Heart left ventricle (tissue), 16 donors: Measurements from ENCODE around the gene ERI3. TPM values are rescaled to one million over a fixed set of nuclear protein-coding genes. Genes with fewer than 3 reads are reported as not detected.

ENCODE experiments used
- ATAC-seq, 4 donors: fragments of 200-7000 bp; cut with Tn5 transposase; one replicate each; pipeline ENCODE4 v1.9.1; 2020 to 2022; ENCODE audit warnings: moderate library complexity in 4 of 4, mild to moderate bottlenecking in 3 of 4, moderate number of reproducible peaks in 1 of 4
- DNase-seq, 5 donors: peaks; one replicate each; pipeline ENCODE4 v3.0.0-alpha.2; 2020
- H3K27ac ChIP-seq, 12 donors: fragments of 200-600 bp; sonication (generic) in 4 of 12; one replicate each; pipeline versions ENCODE4 v1.5.0 to v1.8.0; 2016 to 2022; ENCODE audit warnings: mild to moderate bottlenecking in 2 of 12
- H3K27me3 ChIP-seq, 9 donors: fragments of 200-600 bp; sonication (generic) in 2 of 9; one replicate each; pipeline versions ENCODE4 v1.5.1 to v1.8.0; 2016 to 2022; ENCODE audit warnings: mild to moderate bottlenecking in 3 of 9
- H3K36me3 ChIP-seq, 9 donors: fragments of 200-600 bp; sonication (generic) in 2 of 9; one replicate each; pipeline versions ENCODE4 v1.5.0 to v1.8.0; 2018 to 2022; ENCODE audit warnings: mild to moderate bottlenecking in 2 of 9
- H3K4me1 ChIP-seq, 12 donors: fragments of 200-600 bp; sonication (generic) in 4 of 12; one replicate each; pipeline versions ENCODE4 v1.5.0 to v1.8.0; 2016 to 2022; ENCODE audit warnings: mild to moderate bottlenecking in 3 of 12
- H3K4me3 ChIP-seq, 12 donors: fragments of 200-600 bp; sonication (generic) in 4 of 12; one replicate each; pipeline versions ENCODE4 v1.5.0 to v1.8.0; 2017 to 2022; ENCODE audit warnings: mild to moderate bottlenecking in 9 of 12, moderate library complexity in 4 of 12
- H3K9me3 ChIP-seq, 12 donors: fragments of 200-600 bp; sonication (generic) in 4 of 12; one replicate each; pipeline versions ENCODE4 v1.5.0 to v1.8.0; 2016 to 2022; ENCODE audit warnings: mild to moderate bottlenecking in 1 of 12
- POLR2A ChIP-seq, 2 donors: fragments of 450-650 bp; IDR thresholded peaks; one replicate each; pipeline ENCODE4 v1.6.1; 2017; ENCODE audit warnings: antibody characterized with exemption in 2 of 2, mild to moderate bottlenecking in 2 of 2, moderate library complexity in 2 of 2
- WGBS, 4 donors: extraction: QIAGEN DNeasy Blood & Tissue Kit in 2 of 4; methylation state at CpG; one replicate each; pipeline versions ENCODE4 v1.1.5 to v1.1.7; 2013 to 2018; 5-methylcytosine and 5-hydroxymethylcytosine counted together
- intact Hi-C, 10 donors: fragments of 100-400 bp; cut with DNase I; formaldehyde crosslinking; loops; one replicate each; pipeline versions ENCODE4 v1.11.1 to v1.14.2; 2022
- polyA plus RNA-seq, 2 donors: library from polyadenylated mRNA; stranded (reverse); fragments of 200-250 nt; gene quantifications; one replicate each; pipeline ENCODE4 v1.2.3, GENCODE V29; 2013
- total RNA-seq, 9 donors: library from RNA; depleted of rRNA in 2 of 9; stranded (reverse); fragments of >200 nt in 2 of 9; fragmentation: NEBNext Ultra II Directional in 3 of 9; extraction: Animal tissue kit (Norgen Biotek cat#: 25700) in 3 of 9; gene quantifications; one replicate each; pipeline versions ENCODE4 v1.1.0 to v1.2.4, GENCODE V29; 2016 to 2023
- TF ChIP-seq, protein P1 (sequence below), 12 donors: fragments of 200-600 bp; sonication (generic) in 4 of 12; IDR thresholded peaks; one replicate each; pipeline versions ENCODE4 v1.5.0 to v1.8.0; 2018 to 2022; ENCODE audit warnings: antibody characterized with exemption in 12 of 12, mild to moderate bottlenecking in 5 of 12
- donor health status: ischemic (EF 13 %, LVEDD 7.1; RV severe dilation, severe dysfunction).
- donor health status: healthy with polysubstance abuse.
- donor health status: DM: no; HTN: yes; CAD: no.
- donor health status: DM: no; HTN: no; CAD: no.
- donor health status: ischemic (EF 25% LVEDD 6.9; RV normal size, moderate dysfunction).
- donor health status: ischemic (EF 25% LVEDD 5.7; RV mildly dilated, moderate dysfunction).
- donor health status: healthy.
- donor health status: DM: yes; HTN: yes; CAD: no.
- donor health status: ischemic (EF 35%, LVEDD 5.7; RV mildly dilated, moderate dysfunction).
- donor health status: nonischemic (EF 11% LVEDD 7.7; RV severe dilation, severe dysfunction).
- donor health status: DM: yes; HTN: yes; CAD: no.
- donor health status: PGD.
- donor health status: ischemic (EF 29% LVEDD 5.4; RV normal size, mild dysfunction).
- donor health status: nonischemic (EF 23%, LVEDD 6.1; RV moderate dilation, normal function).

Gene ERI3
- total and polyA plus RNA-seq, 11 donors: 29.8 to 68.9 (median 48.0) TPM

DNA sequence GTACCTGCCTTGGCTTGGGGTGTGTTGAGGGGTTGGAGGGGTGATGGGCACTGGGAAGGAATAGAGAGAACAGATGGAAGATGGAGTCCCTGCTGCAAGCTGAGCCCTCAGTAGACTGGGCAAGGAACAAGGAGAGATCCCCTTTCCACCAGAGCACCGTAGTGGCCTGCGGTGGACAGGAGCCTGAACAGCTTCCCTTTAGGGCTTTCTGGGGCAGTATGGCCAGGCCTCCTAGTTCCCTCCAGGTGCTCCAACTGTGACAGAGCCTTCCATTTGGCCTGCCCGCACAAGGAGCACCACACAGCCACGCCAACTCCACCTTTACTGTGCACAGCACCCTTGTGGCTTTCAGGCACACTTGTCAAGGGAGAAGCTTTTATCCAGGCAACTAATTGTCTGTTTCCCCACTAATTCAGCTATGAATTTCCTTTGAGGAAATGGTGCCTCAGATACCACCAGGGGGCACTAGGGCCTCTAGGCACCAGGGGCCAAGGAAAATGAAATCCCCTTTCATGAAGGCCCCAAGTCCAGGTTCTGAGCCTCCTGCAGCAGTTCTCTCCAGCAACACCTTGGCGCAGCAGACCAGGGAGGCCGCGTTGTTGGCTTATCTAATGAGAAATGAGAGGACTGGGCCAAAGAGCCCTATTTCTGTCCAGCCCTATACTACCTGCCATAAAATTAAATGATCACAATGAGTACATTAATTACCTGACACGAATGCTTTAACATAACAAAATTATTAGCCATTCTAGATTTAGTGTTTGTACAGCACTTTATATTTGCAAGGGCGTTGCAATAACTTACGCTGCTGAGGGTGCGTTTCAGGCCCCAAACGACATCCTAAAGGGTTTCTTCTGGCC, 23.1 kb upstream of the ERI3 start:
- H3K4me1 ChIP-seq: no peaks in the 10 kb centered on the region
- intact Hi-C loops: loop anchor here (1.0 to 10.0 kb wide), 10 partner anchors 119 to 277 kb away; no protein-coding TSS in a partner anchor
- peak in 1 of 4 donors; percentile 50 for ATAC-seq
- H3K36me3 ChIP-seq: no peaks in the 10 kb centered on the region
- DNase-seq: peak in 3 of 5 donors; percentile 30 to 50 (median 35)
- H3K4me3 ChIP-seq: no peak overlapping the region
- no peak for TF ChIP-seq POLR2A (IDR thresholded peaks at IDR 0.05)
- TF ChIP-seq, protein P1, sequence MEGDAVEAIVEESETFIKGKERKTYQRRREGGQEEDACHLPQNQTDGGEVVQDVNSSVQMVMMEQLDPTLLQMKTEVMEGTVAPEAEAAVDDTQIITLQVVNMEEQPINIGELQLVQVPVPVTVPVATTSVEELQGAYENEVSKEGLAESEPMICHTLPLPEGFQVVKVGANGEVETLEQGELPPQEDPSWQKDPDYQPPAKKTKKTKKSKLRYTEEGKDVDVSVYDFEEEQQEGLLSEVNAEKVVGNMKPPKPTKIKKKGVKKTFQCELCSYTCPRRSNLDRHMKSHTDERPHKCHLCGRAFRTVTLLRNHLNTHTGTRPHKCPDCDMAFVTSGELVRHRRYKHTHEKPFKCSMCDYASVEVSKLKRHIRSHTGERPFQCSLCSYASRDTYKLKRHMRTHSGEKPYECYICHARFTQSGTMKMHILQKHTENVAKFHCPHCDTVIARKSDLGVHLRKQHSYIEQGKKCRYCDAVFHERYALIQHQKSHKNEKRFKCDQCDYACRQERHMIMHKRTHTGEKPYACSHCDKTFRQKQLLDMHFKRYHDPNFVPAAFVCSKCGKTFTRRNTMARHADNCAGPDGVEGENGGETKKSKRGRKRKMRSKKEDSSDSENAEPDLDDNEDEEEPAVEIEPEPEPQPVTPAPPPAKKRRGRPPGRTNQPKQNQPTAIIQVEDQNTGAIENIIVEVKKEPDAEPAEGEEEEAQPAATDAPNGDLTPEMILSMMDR (IDR thresholded peaks at IDR 0.05): peak; percentile 59 to 85 (median 74)
- WGBS, 4 donors: 56 to 69% (median 63%) methylated on average over 12 of the region's 12 CpGs
- H3K27me3 ChIP-seq: no peaks in the 10 kb centered on the region
- no peak overlapping the region for H3K27ac ChIP-seq
- no peaks in the 10 kb centered on the region for H3K9me3 ChIP-seq

DNA sequence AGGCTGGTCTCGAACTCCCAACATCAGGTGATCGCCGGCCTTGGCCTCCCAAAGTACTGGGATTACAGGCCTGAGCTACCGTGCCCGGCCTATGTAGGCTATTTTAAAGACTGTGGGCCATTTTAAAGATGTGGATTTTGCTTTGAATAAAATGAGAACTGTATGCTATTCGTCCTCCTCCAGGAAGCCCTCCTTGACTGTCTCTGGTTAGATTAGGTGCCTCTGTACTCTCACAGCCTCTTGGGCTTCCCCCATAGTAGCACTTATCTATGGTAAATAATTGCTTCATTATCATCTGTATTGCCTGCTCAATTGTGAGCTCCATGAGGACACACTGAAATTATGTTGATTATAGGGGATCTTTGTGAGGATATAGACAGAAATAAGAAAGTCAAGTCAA, 20.5 kb upstream of the ERI3 start:
- ATAC-seq: no peak
- DNase-seq: no peak
- no peaks in the 10 kb centered on the region for H3K36me3 ChIP-seq
- no peak overlapping the region for H3K27ac ChIP-seq
- no peak overlapping the region for H3K4me3 ChIP-seq
- H3K9me3 ChIP-seq: no peaks in the 10 kb centered on the region
- 91 to 97% (median 96%) methylated on average over 6 of the region's 6 CpGs for WGBS, 4 donors
- TF ChIP-seq, protein P1 (IDR thresholded peaks at IDR 0.05): no peak
- TF ChIP-seq POLR2A (IDR thresholded peaks at IDR 0.05): no peak
- intact Hi-C loops: loop anchor here in 5 of 10 donors (5.0 to 10.0 kb wide), 5 partner anchors 122 to 279 kb away; no protein-coding TSS in a partner anchor
- H3K27me3 ChIP-seq: no peaks in the 10 kb centered on the region
- H3K4me1 ChIP-seq: no peaks in the 10 kb centered on the region

DNA sequence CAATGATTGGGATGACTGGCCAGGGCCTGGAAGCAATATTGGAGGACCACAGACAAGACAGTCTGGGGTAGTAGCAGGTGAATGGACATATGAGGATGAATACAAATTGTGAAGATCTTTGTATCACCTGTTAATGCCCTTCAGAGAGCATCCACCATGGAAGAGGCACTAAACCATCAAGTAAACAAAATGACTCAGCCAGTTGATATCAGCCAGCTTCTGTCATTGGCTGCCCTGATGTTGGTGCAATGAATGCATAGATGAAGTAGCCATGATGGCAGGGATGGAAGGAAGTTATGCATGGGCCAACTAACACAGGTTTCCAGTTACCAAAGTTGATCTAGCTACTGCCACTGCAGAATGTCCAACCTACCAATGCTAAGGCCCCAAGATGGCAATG, 16.1 kb upstream of the ERI3 start:
- Histone ChIP-seq H3K4me3 (no peak overlapping the region), H3K27ac (no peak overlapping the region), H3K36me3 (no peaks in the 10 kb centered on the region), H3K27me3 (no peaks in the 10 kb centered on the region), H3K9me3 (no peaks in the 10 kb centered on the region), H3K4me1 (no peaks in the 10 kb centered on the region)
- intact Hi-C loops: loop anchor here in 1 of 10 donors (10.0 kb wide), 1 partner anchor 284 kb away; no protein-coding TSS in a partner anchor
- DNase-seq: no peak
- no peak for ATAC-seq
- TF ChIP-seq POLR2A (IDR thresholded peaks at IDR 0.05): no peak
- TF ChIP-seq, protein P1 (IDR thresholded peaks at IDR 0.05): no peak

DNA sequence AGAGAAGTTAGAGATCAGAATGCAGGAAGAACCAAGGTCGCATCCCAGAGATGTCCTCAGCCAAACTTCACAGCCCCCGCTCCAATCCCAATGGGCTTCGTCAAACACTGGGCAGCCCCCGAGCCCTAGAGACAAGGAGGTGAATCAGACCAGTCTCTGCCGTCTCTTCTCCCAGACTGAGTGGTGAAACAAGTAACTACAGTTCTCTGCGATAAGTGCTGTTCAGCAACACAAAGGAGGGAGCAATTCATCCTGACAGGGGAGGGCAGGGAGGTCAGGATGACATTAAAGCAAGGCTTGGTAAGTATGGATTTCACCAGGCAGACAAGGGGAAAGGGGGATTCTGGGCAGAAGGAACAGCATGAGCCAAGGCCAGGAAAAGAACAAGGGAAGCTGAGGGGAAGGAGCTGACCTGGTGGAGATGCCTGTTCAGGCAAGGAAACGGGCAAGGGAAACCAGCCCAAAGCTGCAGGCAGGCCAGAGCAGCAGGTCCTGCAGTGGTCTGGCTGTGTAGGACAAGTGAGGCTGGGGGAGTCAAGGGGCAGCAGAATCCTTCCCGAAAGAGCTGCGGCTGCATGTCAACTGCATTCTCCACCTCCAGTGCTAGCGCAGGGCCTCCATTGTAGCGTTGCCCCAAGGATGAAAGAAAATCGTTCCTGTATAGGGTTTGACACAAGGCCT, 13.6 kb upstream of the ERI3 start:
- Histone ChIP-seq H3K27ac (no peak overlapping the region), H3K27me3 (peaks cover 0 to 4% (median 0%) of the 10 kb centered on the region in 9 donors), H3K4me3 (no peak overlapping the region), H3K4me1 (no peaks in the 10 kb centered on the region), H3K9me3 (no peaks in the 10 kb centered on the region), H3K36me3 (no peaks in the 10 kb centered on the region)
- 76 to 83% (median 78%) methylated on average over 12 of the region's 12 CpGs for WGBS, 4 donors
- no peak for DNase-seq
- TF ChIP-seq, protein P1 (IDR thresholded peaks at IDR 0.05): no peak
- no peak for TF ChIP-seq POLR2A (IDR thresholded peaks at IDR 0.05)
- no peak for ATAC-seq
- intact Hi-C loops: no loop called here
